HepG2 (cell line): ENCODE results near the gene UNC5A.

Source experiments
- BCLAF1 ChIP-seq: fragments of 450-650 bp; IDR thresholded peaks from 2 replicates; pipeline ENCODE4 v1.6.1; 2017; ENCODE audit warnings: mild to moderate bottlenecking
- CBX5 ChIP-seq: sonication (generic); formaldehyde crosslinking; IDR thresholded peaks from 2 replicates; pipeline ENCODE4 v1.4.0; 2020; ENCODE audit warnings: missing genetic modification reagents, borderline replicate concordance
- CTCF ChIP-seq: sonication (generic); formaldehyde crosslinking; IDR thresholded peaks from 2 replicates; pipeline ENCODE4 v1.5.0; 2020; ENCODE audit warnings: mild to moderate bottlenecking, missing genetic modification reagents, moderate library complexity
- FIP1L1 ChIP-seq: fragments of 200-400 bp; formaldehyde crosslinking; IDR thresholded peaks from 2 replicates; pipeline ENCODE4 v1.6.1; 2018; ENCODE audit warnings: low read depth, mild to moderate bottlenecking, low read length, moderate library complexity, borderline replicate concordance; ENCODE audit not compliant: insufficient read depth
- KLF15 ChIP-seq: sonication (generic); formaldehyde crosslinking; IDR thresholded peaks from 2 replicates; pipeline ENCODE4 v1.8.1; 2023; ENCODE audit warnings: borderline replicate concordance, mild to moderate bottlenecking, inconsistent platforms, missing genetic modification reagents, mixed read lengths
- RAD51 ChIP-seq: fragments of 450-650 bp; IDR thresholded peaks from 2 replicates; pipeline ENCODE4 v1.6.1; 2016; ENCODE audit warnings: borderline replicate concordance
- RFX3 ChIP-seq: IDR thresholded peaks from 2 replicates; pipeline ENCODE4 v1.6.1; 2016; ENCODE audit warnings: missing biosample characterization, missing genetic modification reagents
- SMARCC2 ChIP-seq: fragments of 450-650 bp; IDR thresholded peaks from 2 replicates; pipeline ENCODE4 v1.6.1; 2017; ENCODE audit warnings: antibody characterized with exemption, mild to moderate bottlenecking
- STAT6 ChIP-seq: sonication (generic); formaldehyde crosslinking; IDR thresholded peaks from 2 replicates; pipeline ENCODE4 v1.4.0; 2020; ENCODE audit warnings: missing genetic modification reagents, mild to moderate bottlenecking, borderline replicate concordance
- YY1 ChIP-seq: IDR thresholded peaks from 2 replicates; pipeline ENCODE4 v1.6.1; 2011; ENCODE audit warnings: low read length, low read depth, moderate library complexity, mild to moderate bottlenecking; ENCODE audit not compliant: insufficient read depth, insufficient replicate concordance
- ZNF24 ChIP-seq: fragments of 450-650 bp; IDR thresholded peaks from 2 replicates; pipeline ENCODE4 v1.6.1; 2017; ENCODE audit warnings: antibody characterized with exemption, mild to moderate bottlenecking
- ZNF296 ChIP-seq: sonication (generic); formaldehyde crosslinking; conservative IDR thresholded peaks from 2 replicates; pipeline ENCODE4 v1.5.0; 2020; ENCODE audit warnings: mild to moderate bottlenecking, missing genetic modification reagents
- ZNF691 ChIP-seq: sonication (generic); formaldehyde crosslinking; IDR thresholded peaks from 2 replicates; pipeline ENCODE4 v1.4.0; 2020; ENCODE audit warnings: missing genetic modification reagents, low read depth, mild to moderate bottlenecking, borderline replicate concordance

GRCh38 chr5:176844706-176845391 lies 34.5 kb downstream of the UNC5A start:
- TF ChIP-seq CBX5 (CRISPR knock-in tag) (no peak), SMARCC2 (no peak), CTCF (CRISPR knock-in tag) (no peak), BCLAF1 (no peak), ZNF296 (CRISPR knock-in tag) (no peak), RAD51 (no peak), FIP1L1 (no peak), ZNF691 (CRISPR knock-in tag) (no peak), KLF15 (CRISPR knock-in tag) (no peak), YY1 (no peak), RFX3 (CRISPR knock-in tag) (no peak), ZNF24 (no peak), STAT6 (CRISPR knock-in tag) (no peak)
